GM18520 (cell line): ENCODE measurements around the gene SLC16A4.

Source experiments
- ATAC-seq: cut with Tn5 transposase; IDR thresholded peaks from one replicate; pipeline ENCODE4 v1.9.1; 2021; ENCODE audit not compliant: unreplicated experiment

Gene SLC16A4

GRCh38 chr1:110335265-110335664 is 55.6 kb downstream of the SLC16A4 start:
- ATAC-seq = no peak

DNA sequence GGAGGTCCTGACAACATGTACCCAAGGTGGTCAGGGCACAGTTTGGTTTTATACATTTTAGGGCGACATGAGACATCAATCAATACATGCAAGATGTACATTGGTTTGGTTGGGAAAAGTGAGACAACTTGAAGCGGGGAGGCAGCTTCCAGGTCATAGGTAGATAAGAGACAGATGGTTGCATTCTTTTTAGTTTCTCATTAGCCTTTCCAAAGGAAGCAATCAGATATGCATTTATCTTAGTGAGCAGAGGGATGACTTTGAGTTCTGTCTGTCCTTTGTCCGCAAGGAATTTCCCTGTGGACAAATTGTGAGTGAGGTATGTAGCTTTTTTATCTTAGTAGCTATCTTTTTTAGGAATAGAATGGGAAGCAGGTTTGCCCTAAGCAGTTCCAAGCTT is 62.1 kb downstream of the SLC16A4 start:
- no peak for ATAC-seq

DNA sequence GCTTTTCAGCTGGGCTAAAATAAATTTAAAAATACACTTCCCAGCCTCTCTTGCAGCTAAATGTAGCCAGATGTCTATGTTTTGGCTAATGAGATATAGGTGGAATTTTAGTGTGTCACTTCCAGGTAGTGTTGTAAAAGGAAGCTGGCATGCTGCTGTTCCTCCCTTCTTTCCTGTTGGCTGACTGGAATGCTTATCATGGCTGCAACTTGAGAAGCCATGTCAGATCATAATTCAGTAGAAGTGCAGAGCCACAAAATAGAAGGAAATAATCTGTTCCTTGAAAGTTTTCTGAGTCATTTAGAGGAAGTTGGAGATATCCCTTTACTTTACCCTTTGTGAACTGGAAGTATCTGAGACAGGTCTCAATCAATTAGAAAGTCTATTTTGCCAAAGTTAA is 62.6 kb downstream of the SLC16A4 start:
- ATAC-seq = no peak

DNA sequence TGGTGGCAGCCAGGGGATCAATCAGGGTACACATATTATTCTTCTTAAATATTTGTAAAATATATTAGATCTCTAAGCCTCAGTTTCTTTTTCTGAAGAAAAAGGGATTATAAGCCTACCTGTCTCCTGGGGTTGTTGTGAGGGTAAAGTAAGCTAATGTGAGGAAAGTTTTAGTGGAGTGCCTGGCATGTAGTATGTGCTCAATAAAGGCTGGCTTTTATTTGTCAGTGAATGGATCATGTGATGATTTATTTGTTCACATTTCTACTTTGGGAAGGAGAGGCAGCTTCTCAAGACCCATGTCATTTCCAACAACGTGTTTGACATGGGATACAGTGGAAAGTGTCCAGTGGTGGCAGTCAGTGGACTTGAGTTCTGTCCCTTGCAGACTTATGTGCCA is 64.0 kb downstream of the SLC16A4 start:
- ATAC-seq = no peak

DNA sequence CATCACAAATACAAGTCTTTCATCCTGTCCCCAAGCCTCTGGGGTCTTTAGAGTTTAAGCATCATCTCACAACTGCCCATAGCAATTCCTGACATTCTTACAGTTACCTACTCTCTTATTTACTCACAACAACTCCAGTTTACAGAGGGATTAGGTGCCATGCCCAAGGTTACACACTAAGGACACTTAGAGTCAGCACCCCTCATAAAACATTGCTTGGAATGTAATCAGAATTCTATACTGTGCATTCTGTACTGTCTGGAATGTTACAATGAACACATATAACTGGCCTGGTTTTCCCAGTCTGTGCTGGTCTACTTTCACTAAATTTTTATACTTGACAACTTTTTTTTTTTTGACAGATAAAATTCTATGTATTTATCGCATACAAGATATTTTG is 66.2 kb downstream of the SLC16A4 start:
- ATAC-seq = no peak

- no peak for ATAC-seq
These were observed 69.0 kb downstream of the SLC16A4 start for GRCh38 chr1:110321846-110322245.

- no peak for ATAC-seq
These were observed 69.8 kb downstream of the SLC16A4 start for GRCh38 chr1:110321045-110321444.

- no peak for ATAC-seq
These were observed 70.7 kb downstream of the SLC16A4 start for GRCh38 chr1:110320168-110320518.

DNA sequence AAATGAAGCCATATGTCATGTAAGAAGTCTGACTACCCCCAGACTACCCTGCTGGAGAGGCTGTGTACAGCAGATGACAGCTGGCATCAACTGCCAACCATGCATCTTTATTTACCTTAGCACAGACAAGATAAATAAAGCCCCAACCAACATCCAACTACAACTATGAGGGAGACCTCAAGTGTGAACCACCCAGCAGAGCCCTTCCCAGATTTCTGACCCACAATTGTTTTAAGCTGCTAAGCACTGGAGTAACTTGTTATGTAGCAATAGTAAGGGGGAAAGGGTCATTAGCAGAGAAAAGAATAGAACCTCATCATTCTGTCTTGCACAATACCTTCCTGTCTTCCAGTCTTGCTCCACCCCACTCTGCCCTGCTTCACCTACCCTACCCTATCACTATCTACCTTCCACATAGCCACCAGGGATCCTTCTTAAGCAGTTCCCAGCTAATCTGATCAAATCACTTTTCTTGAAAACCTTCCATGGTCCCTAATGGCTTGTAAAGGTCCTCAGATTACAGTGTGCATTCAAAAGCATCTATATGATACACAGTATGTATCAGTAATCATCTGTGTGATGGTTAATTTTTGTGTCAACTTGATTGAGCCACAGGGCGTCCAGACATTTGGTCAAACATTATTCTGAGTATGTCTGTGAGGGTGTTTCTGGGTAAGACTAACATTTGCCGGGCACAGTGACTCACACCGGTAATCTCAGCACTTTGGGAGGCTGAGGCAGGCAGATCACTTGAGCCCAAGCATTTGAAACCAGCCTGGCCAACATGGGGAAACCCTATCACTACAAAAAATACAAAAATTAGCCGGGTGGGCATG is 71.3 kb downstream of the SLC16A4 start:
- ATAC-seq = no peak

GRCh38 chr1:110318046-110318445 is 72.8 kb downstream of the SLC16A4 start:
- no peak for ATAC-seq

GRCh38 chr1:110316735-110317134 is 74.1 kb downstream of the SLC16A4 start:
- no peak for ATAC-seq
